ENCODE results near the gene ARHGEF38.

Gene ARHGEF38

DNA sequence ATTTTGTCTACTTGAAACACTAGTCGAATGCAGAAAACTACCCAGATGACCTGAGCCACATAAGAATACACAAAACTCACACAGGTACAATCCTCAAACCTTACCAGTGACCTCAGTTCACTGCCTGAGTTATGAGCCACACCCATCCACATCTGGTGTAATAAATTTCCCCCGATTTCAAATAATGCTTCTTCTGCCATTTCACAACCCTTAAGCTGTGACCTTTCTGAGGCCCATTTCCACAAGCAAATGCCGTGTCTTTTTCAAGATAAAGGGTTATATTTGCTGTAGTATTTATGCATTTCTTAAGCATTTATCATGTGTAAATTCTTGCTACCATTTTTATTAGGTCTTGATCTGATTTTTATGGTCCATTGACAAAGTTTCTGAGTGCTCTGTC, 1.8 kb upstream of the ARHGEF38 start:
- in situ Hi-C loops (cut with MboI; ENCODE audit: low pct_unique_long_range_greater_than_20kb, low sequenced_read_pairs, unreplicated experiment), result no loop called here
- TF ChIP-seq CTCF (IDR thresholded peaks at IDR 0.05; ENCODE audit: extremely low read depth, insufficient read depth, missing control alignments), result no peak
- DNase-seq (ENCODE audit: low spot score), result no peak

GRCh38 chr4:105555409-105555808, 3.0 kb downstream of the ARHGEF38 start:
- DNase-seq (ENCODE audit: low spot score), result no peak
- no peak for TF ChIP-seq CTCF (IDR thresholded peaks at IDR 0.05; ENCODE audit: extremely low read depth, insufficient read depth, missing control alignments)
- in situ Hi-C loops (cut with MboI; ENCODE audit: low pct_unique_long_range_greater_than_20kb, low sequenced_read_pairs, unreplicated experiment), result no loop called here

DNA sequence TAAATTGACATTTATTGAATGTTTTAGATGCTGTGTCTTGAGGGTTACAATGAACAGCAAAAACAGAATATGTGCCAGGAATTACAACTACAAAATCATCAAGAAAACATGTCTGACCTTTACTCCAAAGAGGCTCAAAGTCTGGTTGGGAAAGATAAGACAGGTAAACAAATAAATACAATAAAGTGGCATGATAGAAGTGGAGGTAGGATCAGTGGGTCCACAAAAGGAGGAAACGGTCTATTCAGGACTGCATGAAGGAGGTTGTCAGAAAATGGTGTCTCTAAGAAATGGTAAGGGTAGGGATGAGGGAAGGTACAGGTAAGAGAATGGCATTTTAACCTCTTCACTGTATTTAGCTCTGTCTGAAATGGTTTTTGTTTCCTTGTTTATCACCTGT, 3.8 kb downstream of the ARHGEF38 start:
- in situ Hi-C loops (cut with MboI; ENCODE audit: low pct_unique_long_range_greater_than_20kb, low sequenced_read_pairs, unreplicated experiment), result no loop called here
- DNase-seq (ENCODE audit: low spot score), result no peak
- TF ChIP-seq CTCF (IDR thresholded peaks at IDR 0.05; ENCODE audit: extremely low read depth, insufficient read depth, missing control alignments), result no peak

GRCh38 chr4:105558277-105558676, 5.9 kb downstream of the ARHGEF38 start:
- in situ Hi-C loops (cut with MboI; ENCODE audit: low pct_unique_long_range_greater_than_20kb, low sequenced_read_pairs, unreplicated experiment), result no loop called here
- DNase-seq (ENCODE audit: low spot score), result no peak
- TF ChIP-seq CTCF (IDR thresholded peaks at IDR 0.05; ENCODE audit: extremely low read depth, insufficient read depth, missing control alignments), result no peak

GRCh38 chr4:105560421-105560848, 8.0 kb downstream of the ARHGEF38 start:
- DNase-seq (ENCODE audit: low spot score), result no peak
- no peak for TF ChIP-seq CTCF (IDR thresholded peaks at IDR 0.05; ENCODE audit: extremely low read depth, insufficient read depth, missing control alignments)
- in situ Hi-C loops (cut with MboI; ENCODE audit: low pct_unique_long_range_greater_than_20kb, low sequenced_read_pairs, unreplicated experiment), result no loop called here

DNA sequence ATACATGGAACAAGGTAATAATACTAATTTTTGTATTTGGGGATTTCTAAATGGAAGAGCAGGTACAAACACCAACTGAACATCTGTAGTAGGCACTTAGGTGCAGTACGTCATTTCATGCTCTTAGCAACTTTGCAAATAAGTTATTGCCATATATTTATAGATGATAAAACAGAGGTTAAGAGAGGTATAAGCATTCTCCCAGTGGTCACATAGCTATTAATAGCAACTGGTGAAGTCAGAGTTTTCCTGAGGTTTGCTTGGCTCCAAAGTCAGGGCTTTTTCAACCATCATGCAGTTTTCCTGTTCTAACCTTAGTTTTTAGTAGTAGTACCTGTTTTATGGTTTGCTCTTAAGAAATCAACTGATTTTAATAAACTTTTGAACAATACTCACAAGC, 10.9 kb downstream of the ARHGEF38 start:
- in situ Hi-C loops (cut with MboI; ENCODE audit: low pct_unique_long_range_greater_than_20kb, low sequenced_read_pairs, unreplicated experiment), result no loop called here
- TF ChIP-seq CTCF (IDR thresholded peaks at IDR 0.05; ENCODE audit: extremely low read depth, insufficient read depth, missing control alignments), result no peak

DNA sequence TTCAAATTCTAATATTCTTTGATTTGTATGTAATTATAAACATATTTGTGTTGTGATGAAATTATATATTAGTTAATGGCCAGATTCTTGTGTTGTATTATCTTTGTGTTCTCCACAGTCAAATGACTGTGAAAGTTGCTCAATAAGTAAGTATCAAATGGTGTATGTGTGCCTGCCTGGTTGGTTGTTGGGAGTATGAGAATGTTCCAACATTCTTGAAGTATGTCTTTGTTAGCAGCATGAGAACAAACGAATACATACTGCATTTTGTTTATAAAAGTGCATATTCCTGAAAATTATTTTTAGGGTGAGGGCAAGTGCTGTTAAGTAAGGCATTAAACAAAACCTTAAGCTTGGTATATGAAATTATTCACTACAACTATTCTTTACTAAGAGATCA, 16.2 kb downstream of the ARHGEF38 start:
- in situ Hi-C loops (cut with MboI; ENCODE audit: low pct_unique_long_range_greater_than_20kb, low sequenced_read_pairs, unreplicated experiment), result no loop called here
- TF ChIP-seq CTCF (IDR thresholded peaks at IDR 0.05; ENCODE audit: extremely low read depth, insufficient read depth, missing control alignments), result no peak
- no peak for DNase-seq (ENCODE audit: low spot score)

More for the DNA sequence above, 10.9 kb downstream of the ARHGEF38 start:
- DNase-seq (ENCODE audit: low spot score), result no peak

All from GM13977 (cell line).